K562 (cell line): ENCODE measurements around the gene LRP1-AS. TPM values are rescaled to one million over a fixed set of nuclear protein-coding genes. Genes with fewer than 3 reads are reported as not detected.
A peak's percentile ranks its signal among the peaks of the same experiment; 100 is the strongest.

Source experiments
- ELF4 ChIP-seq: fragments of 450-650 bp; formaldehyde crosslinking; IDR thresholded peaks from 2 replicates; pipeline ENCODE4 v1.4.0; 2022; ENCODE audit warnings: missing genetic modification characterization
- FOXA1 ChIP-seq: fragments of 450-650 bp; IDR thresholded peaks from 2 replicates; pipeline ENCODE4 v1.6.1; 2016; ENCODE audit warnings: mild to moderate bottlenecking, borderline replicate concordance
- HMG20A ChIP-seq: fragments of 450-650 bp; formaldehyde crosslinking; conservative IDR thresholded peaks from 2 replicates; pipeline ENCODE4 v1.4.0; 2020; ENCODE audit warnings: mild to moderate bottlenecking, mixed read lengths
- KAT2B ChIP-seq: IDR thresholded peaks from one replicate; pipeline ENCODE4 v1.6.1; 2012; ENCODE audit warnings: low read depth, mild to moderate bottlenecking, control low read depth, inconsistent platforms, low read length, moderate library complexity
- MAFG ChIP-seq: fragments of 450-650 bp; conservative IDR thresholded peaks from 2 replicates; pipeline ENCODE4 v1.6.1; 2016; ENCODE audit warnings: missing genetic modification characterization, missing compliant biosample characterization
- NR2C2 ChIP-seq, 2 experiments: fragments of 200-800 bp in 1 of 2; sonication (Bioruptor generic) in 1 of 2; sonication (generic) in 1 of 2; formaldehyde crosslinking in 1 of 2; IDR thresholded peaks; 2 replicates each; pipeline versions ENCODE4 v1.6.1 to v1.8.0; 2016 to 2022; ENCODE audit warnings: mild to moderate bottlenecking in 1 of 2, missing compliant biosample characterization in 1 of 2, missing genetic modification characterization in 1 of 2, missing genetic modification reagents in 1 of 2
- NRF1 ChIP-seq, 2 experiments: fragments of 450-650 bp; IDR thresholded peaks in 1 of 2; conservative IDR thresholded peaks in 1 of 2; 2 replicates each; pipeline ENCODE4 v1.6.1; 2014; ENCODE audit warnings: mild to moderate bottlenecking in 2 of 2
- PCBP2 ChIP-seq: fragments of 200-400 bp; formaldehyde crosslinking; IDR thresholded peaks from 2 replicates; pipeline ENCODE4 v1.6.1; 2018; ENCODE audit warnings: low read length, low read depth, mild to moderate bottlenecking, moderate library complexity; ENCODE audit not compliant: poor library complexity, severe bottlenecking
- SMARCB1 ChIP-seq: IDR thresholded peaks from 2 replicates; pipeline ENCODE4 v1.6.1; 2011; ENCODE audit warnings: improper control_type of control experiment, low read depth; ENCODE audit not compliant: insufficient read length
- USF1 ChIP-seq: sonication (generic); formaldehyde crosslinking; IDR thresholded peaks from 2 replicates; pipeline ENCODE4 v1.9.0; 2022; ENCODE audit warnings: mild to moderate bottlenecking, missing genetic modification reagents
- ZNF639 ChIP-seq, 2 experiments: fragments of 200-800 bp in 1 of 2; sonication (Bioruptor generic) in 1 of 2; sonication (generic) in 1 of 2; formaldehyde crosslinking in 1 of 2; IDR thresholded peaks in 1 of 2; conservative IDR thresholded peaks in 1 of 2; 2 replicates each; pipeline versions ENCODE4 v1.5.0 to v1.6.1; 2016 to 2020; ENCODE audit warnings: missing compliant biosample characterization in 1 of 2, missing genetic modification characterization in 1 of 2, missing genetic modification reagents in 1 of 2
- polyA plus RNA-seq, 8 experiments: library from polyadenylated mRNA; depleted of rRNA in 4 of 8; stranded (reverse) in 5 of 8; unstranded in 3 of 8; fragments of >200 nt; fragmentation: Nextera tagmentation in 2 of 8; fragmentation: Illumina TruSeq in 1 of 8; extraction: Ambion mirVana in 2 of 8; extraction: Trizol in 1 of 8; gene quantifications; 2 replicates each; pipeline versions ENCODE4 v1.2.1 to v1.2.3, GENCODE V29; 2011 to 2014; ENCODE audit warnings: inconsistent platforms in 1 of 8, missing spikeins in 1 of 8
- total RNA-seq, 7 experiments: library from RNA; depleted of rRNA in 6 of 7; stranded (reverse); fragments of >200 nt in 6 of 7; fragmentation: Illumina TruSeq in 2 of 7; extraction: Trizol in 2 of 7; gene quantifications; 2 replicates each; pipeline versions ENCODE4 v1.2.1 to v1.2.3, GENCODE V29; 2011 to 2021; ENCODE audit warnings: low replicate concordance in 1 of 7

LRP1-AS gene
- total and polyA plus RNA-seq, 9 of the 15 experiments (the other 6 are each of a cell fraction or from before 2014, with no cell fraction given), result not detected

GRCh38 chr12:57138526-57139272 is 8.7 kb downstream of the LRP1-AS start (continued):
- TF ChIP-seq KAT2B, result no peak
- TF ChIP-seq NRF1 (conservative IDR thresholded peaks at IDR 0.05 in 1 of 2, IDR thresholded peaks at IDR 0.05 in 1 of 2), result peak; percentile 16 to 27; a peak in 1 of 4 replicates
- no peak for TF ChIP-seq ELF4 (CRISPR knock-in tag)
- TF ChIP-seq MAFG (tag), result peak; percentile 55
- TF ChIP-seq FOXA1, result no peak
- no peak for TF ChIP-seq NR2C2 (CRISPR knock-in tag; IDR thresholded peaks at IDR 0.05)
- peak; percentile 77 for TF ChIP-seq NR2C2 (tag; IDR thresholded peaks at IDR 0.05)
- no peak for TF ChIP-seq ZNF639 (CRISPR knock-in tag; conservative IDR thresholded peaks at IDR 0.05 in 1 of 2, IDR thresholded peaks at IDR 0.05 in 1 of 2)
- no peak for TF ChIP-seq USF1 (CRISPR knock-in tag)
- no peak for TF ChIP-seq PCBP2
- no peak for TF ChIP-seq SMARCB1
- no peak for TF ChIP-seq HMG20A (CRISPR knock-in tag)
- TF ChIP-seq, all 486 proteins: peak for 7
